GM18907 (cell line): Measurements from ENCODE around the gene SERPINA9.
"Not testable (repeated sequence)": the region's sequence is repeated elsewhere in the genome, so short reads cannot be mapped to it uniquely, and the experiment has no call there.

Experiments
- ATAC-seq: cut with Tn5 transposase; IDR thresholded peaks from one replicate; pipeline ENCODE4 v1.9.1; 2021; ENCODE audit warnings: mild to moderate bottlenecking, moderate library complexity; ENCODE audit not compliant: unreplicated experiment

Gene SERPINA9

GRCh38 chr14:94476023-94476422 lies at the start of gene SERPINA9:
SERPINA9 (minus strand) TSS chr14:94476197; CDS start chr14:94469840, 6,357 bp downstream.
- no peak for ATAC-seq

GRCh38 chr14:94524093-94524492 lies 48.1 kb upstream of the SERPINA9 start:
- no peak for ATAC-seq

DNA sequence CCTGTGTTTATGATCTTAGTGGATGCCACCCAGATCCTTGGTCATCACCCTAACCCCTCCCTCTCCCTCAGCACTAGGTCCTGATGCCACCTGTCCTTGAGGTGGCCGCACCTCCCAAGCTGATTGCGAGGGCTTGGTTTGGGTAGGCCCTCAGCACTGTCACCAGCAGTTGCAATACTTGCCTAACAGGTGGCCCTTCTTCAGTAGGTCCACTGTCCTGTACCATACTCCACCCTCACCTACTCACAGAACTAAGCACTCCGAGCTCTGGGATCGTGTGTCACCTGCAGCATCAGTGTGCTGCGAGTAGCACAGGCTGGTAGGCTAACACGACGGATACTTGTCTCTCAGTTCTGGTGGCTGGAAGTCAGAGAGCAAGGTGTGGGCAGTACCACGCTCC lies 47.3 kb upstream of the SERPINA9 start:
- ATAC-seq: no peak

GRCh38 chr14:94522115-94522724 lies 46.2 kb upstream of the SERPINA9 start:
- no peak for ATAC-seq

DNA sequence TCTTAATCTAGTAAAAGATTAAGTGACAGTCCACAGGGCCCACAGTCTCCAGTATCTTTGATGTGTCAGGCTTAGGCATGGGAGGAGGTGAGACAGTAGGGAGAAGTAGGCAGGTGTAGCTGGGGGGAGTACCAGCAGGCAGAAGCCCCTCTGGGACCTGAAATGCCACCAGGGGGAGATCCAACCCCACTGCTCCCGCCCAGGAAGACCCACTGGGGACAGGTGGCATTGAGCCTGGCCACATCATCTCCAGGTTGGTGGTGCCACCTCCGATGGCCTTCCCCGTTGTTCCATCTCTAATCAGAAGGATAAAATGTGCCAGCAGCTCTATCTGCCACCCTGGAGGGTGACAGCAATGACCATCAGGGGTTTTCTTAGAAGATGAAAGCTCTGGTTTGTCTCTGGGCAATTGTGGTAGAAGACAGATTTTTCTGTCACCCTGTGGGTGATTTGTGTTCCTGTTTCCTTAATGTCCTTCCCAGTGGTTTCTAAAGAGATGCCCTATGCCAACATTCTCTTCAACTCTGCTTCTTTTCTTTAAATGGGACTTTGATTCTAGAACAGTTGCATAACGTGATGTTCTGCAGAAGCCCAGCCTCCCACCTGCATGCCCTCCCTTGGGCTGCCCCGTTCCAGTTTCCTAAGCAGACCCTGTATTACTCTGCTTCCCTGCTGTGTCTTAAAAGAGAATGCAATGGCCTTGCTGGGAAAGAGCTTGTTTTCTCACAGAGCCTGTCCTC lies 45.5 kb upstream of the SERPINA9 start:
- no peak for ATAC-seq

- no peak for ATAC-seq
Measured at GRCh38 chr14:94517641-94518257, 41.8 kb upstream of the SERPINA9 start.

- no peak for ATAC-seq
Measured at GRCh38 chr14:94517248-94517640, 41.2 kb upstream of the SERPINA9 start.

DNA sequence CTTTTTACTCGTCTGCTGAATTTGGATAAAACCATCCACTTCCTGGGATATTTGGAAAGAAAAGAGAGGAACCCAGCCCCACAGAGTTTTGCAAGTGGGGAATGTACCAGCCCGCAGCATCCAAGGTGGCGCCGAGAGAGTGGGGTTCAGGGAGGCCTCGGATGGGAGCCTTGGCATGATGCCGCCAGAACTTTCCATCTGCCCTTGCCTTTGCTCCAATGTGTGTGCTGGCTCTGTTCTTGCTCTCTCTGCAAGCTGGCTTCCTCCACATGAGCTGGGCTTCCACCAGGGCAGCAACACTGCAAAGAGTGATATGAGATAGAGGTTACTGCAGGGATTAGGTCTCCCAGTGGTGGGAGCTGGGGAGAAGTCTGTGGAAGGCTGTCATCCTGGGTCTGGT lies 39.9 kb upstream of the SERPINA9 start:
- no peak for ATAC-seq

GRCh38 chr14:94515426-94515825 lies 39.4 kb upstream of the SERPINA9 start:
- ATAC-seq: no peak

DNA sequence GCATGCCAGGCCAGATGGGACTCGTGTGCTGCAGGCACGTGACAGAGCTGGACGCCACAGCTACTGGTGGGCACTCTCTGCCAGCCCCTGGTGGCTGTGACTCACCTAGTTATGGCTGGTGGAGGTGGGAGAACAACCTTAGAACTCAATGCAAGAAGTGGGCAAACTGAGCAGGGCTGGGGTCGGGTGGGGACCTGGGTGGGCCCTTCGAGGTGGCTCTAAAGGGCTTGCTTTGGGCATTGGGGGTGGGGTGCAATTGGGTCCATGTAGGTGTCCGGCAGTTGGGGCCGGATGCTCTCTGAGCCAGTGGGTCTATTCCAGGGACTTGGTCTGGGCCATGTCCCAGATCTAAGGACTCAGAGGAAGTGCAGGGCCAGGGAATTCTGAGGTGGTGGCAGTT lies 38.4 kb upstream of the SERPINA9 start:
- no peak for ATAC-seq

DNA sequence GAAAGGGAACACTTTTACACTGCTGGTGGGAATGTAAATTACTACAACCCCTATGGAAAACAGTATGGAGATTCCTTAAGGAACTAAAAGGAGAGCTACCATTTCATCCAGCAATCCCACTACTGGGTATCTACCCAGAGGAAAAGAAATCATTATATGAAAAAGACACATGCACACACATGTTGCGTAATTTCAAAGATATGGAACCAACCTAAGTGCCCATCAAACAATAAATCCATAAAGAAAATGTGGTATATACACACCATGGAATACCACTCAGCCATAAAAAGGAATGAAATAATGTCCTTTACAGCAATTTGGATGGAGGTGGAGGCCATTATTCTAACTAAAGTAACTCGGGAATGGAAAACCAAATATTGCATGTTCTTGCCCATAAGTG lies 34.5 kb upstream of the SERPINA9 start:
- ATAC-seq: not testable (repeated sequence)

GRCh38 chr14:94509356-94509755 lies 33.4 kb upstream of the SERPINA9 start, which contains the start of gene SERPINA12:
SERPINA12 (minus strand) TSS chr14:94509469; CDS start chr14:94498397, 11,072 bp downstream.
- no peak for ATAC-seq

- ATAC-seq: no peak
Measured at GRCh38 chr14:94505641-94506040, 29.6 kb upstream of the SERPINA9 start.

GRCh38 chr14:94505206-94505605 lies 29.2 kb upstream of the SERPINA9 start:
- no peak for ATAC-seq

DNA sequence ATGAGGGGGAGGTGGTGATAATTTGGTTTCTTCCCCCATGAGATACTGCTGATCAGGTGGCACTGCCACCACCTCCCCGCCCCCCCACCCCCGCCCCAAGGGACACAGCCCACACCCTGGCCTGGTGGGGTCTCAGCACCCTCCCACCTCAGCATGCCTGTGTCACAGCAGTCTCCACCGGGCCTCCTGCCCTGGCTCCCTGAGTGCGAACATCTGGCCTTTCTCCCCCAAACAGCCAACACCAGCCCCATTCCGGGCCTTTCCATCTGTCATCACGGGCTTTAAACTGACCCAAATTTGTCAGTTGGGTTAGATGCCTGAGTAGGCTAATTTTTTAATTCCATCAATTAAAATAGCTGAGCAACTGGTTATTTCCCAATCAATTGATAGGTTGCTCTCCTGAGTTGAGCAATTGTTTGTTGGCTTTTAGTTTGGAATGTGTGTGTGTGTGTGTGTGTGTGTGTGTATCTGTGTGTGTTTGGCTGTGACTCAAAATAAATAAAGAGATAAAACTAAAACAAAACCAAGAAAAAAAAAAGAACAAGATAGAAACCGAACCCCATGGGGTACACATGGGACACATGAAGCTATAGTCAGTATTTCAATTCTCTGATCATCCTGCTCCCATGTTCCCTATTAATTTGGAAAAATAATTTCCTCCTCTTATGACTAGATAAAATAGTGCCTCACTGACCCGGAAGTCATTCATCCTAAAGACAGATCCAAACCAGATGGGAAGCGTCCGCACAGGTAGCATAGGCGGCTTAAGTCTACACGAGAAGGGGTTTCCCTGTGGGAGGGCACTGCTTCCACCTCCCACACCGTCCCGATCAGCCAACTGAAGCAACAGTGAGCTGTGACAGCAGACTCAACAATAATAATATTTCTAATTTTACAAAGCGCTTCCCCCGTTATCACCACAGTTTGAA lies 25.9 kb upstream of the SERPINA9 start:
- ATAC-seq: no peak

DNA sequence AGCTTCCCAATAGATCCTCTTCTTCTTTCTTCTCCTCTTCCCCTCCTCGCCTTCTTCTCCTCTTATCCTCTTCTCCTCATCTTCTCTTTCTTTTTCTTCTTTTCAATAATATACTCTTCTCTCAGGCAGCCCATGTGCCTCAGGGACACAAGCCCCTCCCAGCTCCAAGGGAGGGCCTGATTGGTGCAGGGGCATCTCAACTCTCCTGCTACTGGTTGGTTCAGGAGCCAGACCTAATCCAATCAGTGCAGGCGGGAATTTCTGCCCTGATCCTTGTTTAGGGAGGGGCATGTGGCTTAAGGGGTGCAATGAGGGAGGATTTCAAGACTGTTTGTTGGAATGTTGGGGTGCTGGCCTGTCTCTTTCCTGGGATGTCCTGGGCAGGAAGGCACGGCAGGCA lies 24.3 kb upstream of the SERPINA9 start:
- ATAC-seq: no peak

- ATAC-seq: no peak
Measured at GRCh38 chr14:94499673-94500072, 23.7 kb upstream of the SERPINA9 start.

DNA sequence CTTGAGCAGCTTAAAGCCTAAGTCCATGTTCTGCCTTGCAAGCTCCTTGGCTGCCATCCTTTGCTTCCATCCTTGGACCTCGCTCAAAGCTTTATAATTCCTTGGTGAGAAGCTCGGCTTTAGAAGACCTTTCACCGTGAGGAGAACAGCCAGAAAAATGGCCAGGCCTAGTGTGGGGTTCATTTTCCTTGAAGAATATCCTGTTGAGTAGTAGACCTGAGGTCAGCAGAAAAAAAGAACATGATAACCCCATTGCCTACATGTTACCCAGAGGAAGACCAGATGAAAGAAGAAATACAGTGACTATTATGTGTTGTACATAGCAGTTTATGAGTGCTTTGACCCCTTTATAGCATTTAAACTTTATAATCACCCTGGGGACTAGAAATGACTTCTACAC lies 22.2 kb upstream of the SERPINA9 start:
- ATAC-seq: no peak

DNA sequence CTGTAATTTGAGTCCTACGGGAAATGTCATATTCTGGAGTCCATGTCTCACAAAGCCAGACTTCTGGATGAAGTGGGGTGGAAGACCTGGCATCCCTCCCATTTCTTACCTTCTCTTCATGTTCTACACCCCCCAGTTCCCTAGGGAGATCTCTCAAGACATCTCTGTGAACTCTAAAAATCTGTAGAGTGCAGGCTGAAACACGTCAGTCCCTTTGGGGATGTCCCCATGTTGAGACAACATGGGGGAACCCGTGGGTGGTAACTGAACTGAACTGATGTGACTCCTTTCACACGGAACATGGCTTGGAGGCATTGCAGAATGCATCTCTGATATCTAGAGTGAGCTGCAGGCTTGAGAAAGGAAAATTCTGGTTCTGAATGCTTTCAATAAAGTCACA lies 18.1 kb upstream of the SERPINA9 start:
- no peak for ATAC-seq

GRCh38 chr14:94491511-94491910 lies 15.5 kb upstream of the SERPINA9 start:
- no peak for ATAC-seq

- no peak for ATAC-seq
Measured at GRCh38 chr14:94489336-94489735, 13.3 kb upstream of the SERPINA9 start.
